Measurements from ENCODE around the gene TRRAP. TPM values are rescaled to one million over a fixed set of nuclear protein-coding genes. Genes with fewer than 3 reads are reported as not detected.

Gene TRRAP
- total RNA-seq, 2 donors from 2014 or later = 23.4 to 24.3 TPM

- H3K4me3 ChIP-seq = no peak overlapping the region
- DNase-seq (ENCODE audit: low spot score) = no peak
- H3K9me3 ChIP-seq = no peaks in the 10 kb centered on the region
- H3K36me3 ChIP-seq = no peaks in the 10 kb centered on the region
- peaks cover 5% of the 10 kb centered on the region in 2 donors for H3K27me3 ChIP-seq
- no peak for TF ChIP-seq CTCF (IDR thresholded peaks at IDR 0.05)
- H3K4me1 ChIP-seq = peaks cover 0 to 21% of the 10 kb centered on the region in 2 donors
- H3K27ac ChIP-seq = no peak overlapping the region
These were observed 9.9 kb upstream of the TRRAP start for GRCh38 chr7:98868450-98868849.

DNA sequence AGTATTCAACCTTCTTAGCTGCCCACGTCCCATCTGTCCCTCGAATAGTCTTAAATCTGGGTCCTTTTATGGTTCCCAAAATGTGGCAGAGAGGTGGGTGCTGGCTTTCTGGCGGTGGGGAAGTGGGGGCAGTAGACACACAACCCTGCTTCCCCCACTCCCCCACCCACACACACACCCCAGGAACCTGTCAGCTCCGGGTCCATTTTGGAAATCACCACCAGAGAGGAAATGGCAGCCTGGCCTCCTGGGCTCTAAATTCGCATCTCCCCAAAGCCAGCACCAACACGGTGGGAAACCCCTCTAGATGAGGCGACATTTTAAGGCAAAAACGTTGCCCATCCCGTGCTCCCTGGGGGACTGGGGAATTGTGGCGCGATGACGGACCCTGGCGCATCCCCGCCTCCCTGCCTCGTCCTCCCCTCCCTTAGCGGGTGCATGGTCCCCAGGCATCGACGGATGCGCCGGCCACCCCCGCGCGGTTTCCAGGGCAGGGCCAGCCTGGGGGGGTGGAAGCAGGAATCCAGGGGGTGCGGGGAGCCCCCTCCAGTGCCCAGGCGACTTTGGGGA, 9.2 kb upstream of the TRRAP start:
- DNase-seq (ENCODE audit: low spot score) = no peak
- Histone ChIP-seq H3K27me3 (peaks cover 5% of the 10 kb centered on the region in 2 donors), H3K4me3 (peak overlapping the region in 1 of 2 donors; percentile 52)

GRCh38 chr7:98869597-98870120, 8.7 kb upstream of the TRRAP start, which contains the start of gene TMEM130:
TMEM130 (minus strand) TSS chr7:98870014; CDS start chr7:98869861, 153 bp downstream.
- Histone ChIP-seq H3K4me1 (peaks cover 0 to 21% of the 10 kb centered on the region in 2 donors), H3K27ac (no peak within 1 kb of the TSS), H3K4me3 (peak within 1 kb of the TSS; percentile 21 to 52), H3K27me3 (peaks cover 5% of the 10 kb centered on the region in 2 donors), H3K9me3 (no peaks in the 10 kb centered on the region), H3K36me3 (no peaks in the 10 kb centered on the region)
- DNase-seq (ENCODE audit: low spot score) = no peak
- TF ChIP-seq CTCF (IDR thresholded peaks at IDR 0.05) = no peak

More for the DNA sequence above, 9.2 kb upstream of the TRRAP start:
- Histone ChIP-seq H3K9me3 (no peaks in the 10 kb centered on the region), H3K27ac (no peak overlapping the region), H3K36me3 (no peaks in the 10 kb centered on the region), H3K4me1 (peaks cover 0 to 21% of the 10 kb centered on the region in 2 donors)
- no peak for TF ChIP-seq CTCF (IDR thresholded peaks at IDR 0.05)

GRCh38 chr7:98870121-98870651, 8.1 kb upstream of the TRRAP start:
- peak overlapping the region; percentile 21 to 52 for H3K4me3 ChIP-seq
- H3K4me1 ChIP-seq = peaks cover 0 to 21% of the 10 kb centered on the region in 2 donors
- no peak for DNase-seq (ENCODE audit: low spot score)
- H3K27ac ChIP-seq = no peak overlapping the region
- no peak for TF ChIP-seq CTCF (IDR thresholded peaks at IDR 0.05)
- H3K9me3 ChIP-seq = no peaks in the 10 kb centered on the region
- peaks cover 5% of the 10 kb centered on the region in 2 donors for H3K27me3 ChIP-seq
- no peaks in the 10 kb centered on the region for H3K36me3 ChIP-seq

DNA sequence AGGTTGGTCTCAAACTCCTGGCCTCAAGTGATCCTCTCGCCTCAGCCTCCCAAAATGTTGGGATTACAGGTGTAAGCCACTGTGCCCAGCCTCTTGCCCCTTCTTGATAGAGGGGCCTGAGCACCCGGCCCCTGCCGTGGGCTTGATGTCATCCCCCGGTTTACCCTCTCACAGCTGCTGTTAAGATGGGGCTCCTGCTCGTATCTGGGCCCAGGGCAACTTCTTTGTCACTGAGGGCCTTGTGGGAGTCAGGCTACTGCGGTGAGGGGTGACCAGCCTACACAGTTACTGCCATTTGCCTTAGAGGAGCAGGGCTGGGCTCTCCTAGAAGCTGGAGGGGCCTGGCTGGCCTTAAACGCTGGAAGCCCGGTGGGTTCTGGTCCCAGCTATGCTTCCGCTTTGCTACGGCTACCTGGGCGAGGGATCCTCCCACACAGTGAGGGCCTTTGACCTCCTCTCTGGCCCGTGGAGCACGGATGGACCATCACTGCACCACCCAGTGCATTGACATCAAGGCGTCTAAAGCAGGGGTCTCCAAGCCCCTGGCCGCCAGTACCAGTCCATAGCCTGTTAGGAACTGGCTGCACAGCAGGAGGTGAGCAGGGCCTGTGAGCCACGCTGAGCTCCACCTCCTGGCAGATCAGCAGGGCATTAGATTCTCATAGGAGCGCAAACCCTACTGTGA, 7.4 kb upstream of the TRRAP start:
- Histone ChIP-seq H3K27ac (no peak overlapping the region), H3K4me1 (peaks cover 0 to 21% of the 10 kb centered on the region in 2 donors), H3K27me3 (peaks cover 5% of the 10 kb centered on the region in 2 donors), H3K36me3 (no peaks in the 10 kb centered on the region), H3K4me3 (no peak overlapping the region), H3K9me3 (no peaks in the 10 kb centered on the region)
- DNase-seq (ENCODE audit: low spot score) = no peak
- TF ChIP-seq CTCF (IDR thresholded peaks at IDR 0.05) = no peak
